Measurements from ENCODE around the gene SHOX.

The SHOX gene

DNA sequence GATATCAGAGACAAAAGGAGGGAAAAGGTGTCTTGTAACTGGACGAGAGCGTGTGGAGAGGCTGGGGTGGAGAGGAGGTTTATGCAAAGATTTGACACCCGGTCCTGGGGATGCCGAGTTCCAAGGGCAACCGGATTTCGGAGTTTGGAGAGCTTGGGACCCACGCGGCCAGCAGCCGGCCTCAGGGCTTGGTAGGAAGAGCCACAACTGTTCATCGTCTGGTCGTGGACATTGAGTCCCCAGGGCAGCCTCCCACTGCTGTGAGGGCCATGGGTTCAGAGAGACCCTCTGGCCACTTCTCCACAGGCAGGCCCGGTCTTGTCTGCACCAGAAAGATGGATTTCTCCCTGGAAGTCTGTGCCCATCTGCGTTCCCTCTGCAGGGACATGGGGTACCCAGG lies 46.8 kb downstream of the SHOX start:
- H3K4me3 ChIP-seq (ENCODE audit: low read depth, low read length), result no peak overlapping the region
- TF ChIP-seq, protein P1, sequence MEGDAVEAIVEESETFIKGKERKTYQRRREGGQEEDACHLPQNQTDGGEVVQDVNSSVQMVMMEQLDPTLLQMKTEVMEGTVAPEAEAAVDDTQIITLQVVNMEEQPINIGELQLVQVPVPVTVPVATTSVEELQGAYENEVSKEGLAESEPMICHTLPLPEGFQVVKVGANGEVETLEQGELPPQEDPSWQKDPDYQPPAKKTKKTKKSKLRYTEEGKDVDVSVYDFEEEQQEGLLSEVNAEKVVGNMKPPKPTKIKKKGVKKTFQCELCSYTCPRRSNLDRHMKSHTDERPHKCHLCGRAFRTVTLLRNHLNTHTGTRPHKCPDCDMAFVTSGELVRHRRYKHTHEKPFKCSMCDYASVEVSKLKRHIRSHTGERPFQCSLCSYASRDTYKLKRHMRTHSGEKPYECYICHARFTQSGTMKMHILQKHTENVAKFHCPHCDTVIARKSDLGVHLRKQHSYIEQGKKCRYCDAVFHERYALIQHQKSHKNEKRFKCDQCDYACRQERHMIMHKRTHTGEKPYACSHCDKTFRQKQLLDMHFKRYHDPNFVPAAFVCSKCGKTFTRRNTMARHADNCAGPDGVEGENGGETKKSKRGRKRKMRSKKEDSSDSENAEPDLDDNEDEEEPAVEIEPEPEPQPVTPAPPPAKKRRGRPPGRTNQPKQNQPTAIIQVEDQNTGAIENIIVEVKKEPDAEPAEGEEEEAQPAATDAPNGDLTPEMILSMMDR (IDR thresholded peaks at IDR 0.05; ENCODE audit: low read depth, low read length, missing control alignments), result no peak
- DNase-seq (ENCODE audit: low read depth), result no peak

DNA sequence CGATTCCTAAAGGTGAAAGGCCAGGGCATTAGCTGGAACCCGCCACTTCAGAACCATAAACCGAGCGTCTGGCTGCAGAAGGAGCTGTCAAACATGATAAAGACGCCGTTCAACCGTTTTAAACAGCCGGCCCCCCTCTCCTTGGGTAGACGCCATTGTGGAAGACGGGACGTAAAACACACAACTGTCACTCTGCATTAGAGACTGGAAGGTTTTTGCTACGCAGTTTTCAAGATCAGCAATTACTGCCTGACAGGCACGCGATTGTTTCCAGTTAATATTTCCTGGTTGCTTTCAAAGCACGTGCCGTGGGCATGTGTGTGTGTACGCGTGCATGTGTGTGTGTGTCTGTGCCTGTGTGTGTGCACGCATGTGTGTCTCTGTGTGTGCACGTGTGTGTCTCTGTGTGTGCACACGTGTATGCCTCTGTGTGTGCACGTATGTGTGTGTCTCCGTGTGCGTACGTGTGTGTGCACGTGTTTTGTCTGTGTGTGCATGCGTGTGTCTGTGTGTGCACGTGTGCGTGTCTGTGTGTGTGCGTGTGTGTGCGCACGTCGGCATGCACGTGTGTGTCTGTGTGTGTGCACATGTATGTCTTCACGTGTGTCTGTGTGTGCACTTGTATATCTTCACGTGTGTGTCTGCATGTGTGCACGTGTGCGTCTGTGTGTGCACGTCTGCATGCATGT lies 48.8 kb downstream of the SHOX start:
- H3K4me3 ChIP-seq (ENCODE audit: low read depth, low read length), result no peak overlapping the region
- TF ChIP-seq, protein P1 (IDR thresholded peaks at IDR 0.05; ENCODE audit: low read depth, low read length, missing control alignments), result no peak
- no peak for DNase-seq (ENCODE audit: low read depth)

DNA sequence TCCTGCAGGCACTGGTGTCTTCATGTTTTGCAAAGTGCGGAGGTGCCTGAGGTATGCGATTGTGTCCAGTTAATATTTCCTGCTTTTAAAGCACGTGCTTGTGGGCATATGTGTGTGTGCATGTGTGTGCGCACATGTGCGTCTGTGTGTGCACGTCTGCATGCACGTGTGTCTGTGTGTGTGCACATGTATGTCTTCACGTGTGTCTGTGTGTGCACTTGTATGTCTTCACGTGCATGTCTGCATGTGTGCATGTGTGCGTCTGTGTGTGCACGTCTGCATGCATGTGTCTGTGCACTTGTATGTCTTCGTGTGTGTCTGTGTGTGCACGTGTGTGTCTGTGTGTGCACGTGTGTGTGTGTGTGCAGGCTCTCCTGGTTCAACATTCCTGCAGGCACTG lies 49.5 kb downstream of the SHOX start:
- H3K4me3 ChIP-seq (ENCODE audit: low read depth, low read length), result no peak overlapping the region
- DNase-seq (ENCODE audit: low read depth), result no peak
- TF ChIP-seq, protein P1 (IDR thresholded peaks at IDR 0.05; ENCODE audit: low read depth, low read length, missing control alignments), result no peak

DNA sequence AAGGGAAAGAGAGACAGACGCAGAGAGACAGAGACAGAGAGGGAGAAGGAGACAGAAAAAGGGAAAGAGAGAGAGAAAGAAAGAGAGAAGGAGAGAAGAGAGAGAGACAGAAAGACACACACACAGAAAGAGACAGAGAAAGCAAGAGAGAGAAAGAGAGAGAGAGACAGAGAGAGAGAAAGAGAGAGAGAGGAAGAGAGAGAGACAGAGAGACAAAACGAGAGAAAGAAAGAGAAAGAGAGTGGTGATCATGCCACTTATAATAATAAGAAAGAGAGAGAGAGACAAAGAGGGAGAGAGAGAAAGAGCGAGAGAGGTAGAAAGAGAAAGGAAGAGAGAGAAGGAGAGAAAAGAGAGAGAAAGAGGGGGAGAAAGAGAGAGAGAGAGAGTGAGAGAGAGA lies 51.4 kb downstream of the SHOX start:
- no peak overlapping the region for H3K4me3 ChIP-seq (ENCODE audit: low read depth, low read length)
- TF ChIP-seq, protein P1 (IDR thresholded peaks at IDR 0.05; ENCODE audit: low read depth, low read length, missing control alignments), result no peak
- no peak for DNase-seq (ENCODE audit: low read depth)

DNA sequence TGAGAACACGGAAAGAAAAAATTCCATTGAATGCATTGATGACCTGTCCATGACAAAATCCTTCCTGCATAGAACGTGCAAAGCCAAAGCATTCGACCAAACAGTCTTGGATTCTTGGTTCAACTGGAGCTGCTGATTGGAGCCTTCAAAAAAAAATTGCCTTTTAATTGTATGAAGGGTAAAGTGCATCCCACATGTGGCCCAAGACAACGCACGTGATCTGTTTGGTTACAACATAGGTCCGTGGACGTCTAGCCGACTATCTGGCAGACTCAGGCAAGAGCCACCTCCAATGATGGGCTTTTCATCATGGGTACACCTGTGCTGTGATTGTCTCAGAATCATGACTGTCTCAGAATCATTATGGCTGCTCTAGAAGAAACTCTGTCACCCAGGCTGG lies 52.3 kb downstream of the SHOX start:
- TF ChIP-seq, protein P1 (IDR thresholded peaks at IDR 0.05; ENCODE audit: low read depth, low read length, missing control alignments), result no peak
- no peak for DNase-seq (ENCODE audit: low read depth)
- H3K4me3 ChIP-seq (ENCODE audit: low read depth, low read length), result no peak overlapping the region

DNA sequence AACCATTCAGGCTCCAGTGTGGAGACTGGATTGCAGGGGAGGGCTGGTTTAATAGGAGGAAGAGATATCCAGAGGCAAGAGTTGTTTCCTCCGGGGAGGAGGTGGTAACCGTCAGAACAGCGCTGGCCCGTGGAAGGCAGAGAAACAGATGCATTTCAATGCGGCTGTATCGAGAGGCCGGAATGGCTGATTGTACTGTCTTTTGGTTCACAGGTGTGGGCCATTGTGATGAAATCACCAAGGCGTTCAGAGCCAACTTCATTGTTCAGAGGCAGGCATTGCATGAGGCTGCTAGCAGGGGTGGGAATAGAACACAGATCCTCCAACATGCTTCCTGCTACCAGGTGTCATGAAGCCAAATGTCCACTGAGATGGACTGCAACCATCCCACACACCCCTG lies 53.0 kb downstream of the SHOX start:
- H3K4me3 ChIP-seq (ENCODE audit: low read depth, low read length), result no peak overlapping the region
- no peak for DNase-seq (ENCODE audit: low read depth)
- TF ChIP-seq, protein P1 (IDR thresholded peaks at IDR 0.05; ENCODE audit: low read depth, low read length, missing control alignments), result no peak

All from GM12864 (cell line).